Ovary (tissue), 9 donors: ENCODE data around the gene HSPBP1. TPM values are rescaled to one million over a fixed set of nuclear protein-coding genes. Genes with fewer than 3 reads are reported as not detected.

Experiments used
- DNase-seq, 5 donors: peaks; one replicate each; pipeline ENCODE4 v3.0.0-alpha.2; 2019 to 2020
- H3K27ac ChIP-seq, 2 donors: fragments of 200-600 bp; one replicate each; pipeline versions ENCODE4 v1.5.1 to v1.8.0; 2019 to 2022
- H3K27me3 ChIP-seq: fragments of 200-600 bp; one replicate; pipeline ENCODE4 v1.8.0; 2022
- H3K36me3 ChIP-seq: fragments of 200-600 bp; sonication (generic); one replicate; pipeline ENCODE4 v1.5.1; 2019
- H3K4me1 ChIP-seq: one replicate; pipeline ENCODE4 v1.8.1; 2013; ENCODE audit warnings: mild to moderate bottlenecking, moderate library complexity; ENCODE audit not compliant: insufficient read depth
- H3K4me3 ChIP-seq: fragments of 200-600 bp; sonication (generic); one replicate; pipeline ENCODE4 v1.5.1; 2017
- H3K9me3 ChIP-seq, 2 donors: fragments of 200-600 bp in 1 of 2; sonication (generic) in 1 of 2; one replicate each; pipeline versions ENCODE4 v1.5.1 to v1.8.1; 2013 to 2019; ENCODE audit warnings: mild to moderate bottlenecking in 1 of 2, moderate library complexity in 1 of 2
- CTCF ChIP-seq, 3 donors: fragments of 450-650 bp in 2 of 3; fragments of 200-600 bp in 1 of 3; IDR thresholded peaks; one replicate each; pipeline versions ENCODE4 v1.5.1 to v1.8.0; 2016 to 2022; ENCODE audit warnings: antibody characterized with exemption in 3 of 3, mild to moderate bottlenecking in 1 of 3
- EP300 ChIP-seq: sonication (generic); formaldehyde crosslinking; IDR thresholded peaks from one replicate; pipeline ENCODE4 v1.6.1; 2017; ENCODE audit warnings: antibody characterized with exemption
- POLR2A ChIP-seq: fragments of 450-650 bp; IDR thresholded peaks from one replicate; pipeline ENCODE4 v1.6.1; 2017; ENCODE audit warnings: antibody characterized with exemption, mild to moderate bottlenecking, moderate library complexity
- WGBS, 3 donors: extraction: QIAGEN DNeasy Blood & Tissue Kit in 1 of 3; methylation state at CpG; one replicate each; pipeline versions ENCODE4 v1.1.5 to v1.1.7; 2013 to 2017; 5-methylcytosine and 5-hydroxymethylcytosine counted together
- intact Hi-C, 4 donors: fragments of 100-400 bp; cut with DNase I; formaldehyde crosslinking; loops; one replicate each; pipeline versions ENCODE4 v1.11.0 to v1.15.1; 2022 to 2023
- polyA plus RNA-seq, 2 donors: library from polyadenylated mRNA; stranded (reverse); fragments of 200-250 nt in 1 of 2; fragments of 350-450 nt in 1 of 2; fragmentation: Illumina TruSeq in 1 of 2; extraction: RNeasy Lipid Tissue Mini Kit (QIAGEN cat#74804) in 1 of 2; gene quantifications; one replicate each; pipeline ENCODE4 v1.2.3, GENCODE V29; 2013 to 2014
- total RNA-seq, 7 donors: library from RNA; depleted of rRNA in 2 of 7; stranded (reverse); fragments of >200 nt in 2 of 7; fragmentation: NEBNext Ultra II Directional in 3 of 7; extraction: Animal tissue kit (Norgen Biotek cat#: 25700) in 3 of 7; gene quantifications; one replicate each; pipeline versions ENCODE4 v1.1.0 to v1.2.4, GENCODE V29; 2016 to 2023
- donor health status: DM: no; HTN: no; CAD: no; lungs with moderate emphysema.
- donor health status: DM: no; HTN: no; CAD: no.
- donor health status: Bipolar disorder and iron deficiency.
- donor health status: DM: yes; HTN: yes; CAD: no.
- donor health status: DM: no; HTN: no; CAD: no.
- donor health status: DM: yes; HTN: yes; CAD: no.

HSPBP1 gene
- total and polyA plus RNA-seq, 9 donors, result 3.6 to 40.7 (median 31.8) TPM

- Histone ChIP-seq H3K9me3 (no peaks in the 10 kb centered on the region), H3K4me3 (no peak overlapping the region), H3K36me3 (no peaks in the 10 kb centered on the region), H3K27me3 (no peaks in the 10 kb centered on the region), H3K4me1 (no peaks in the 10 kb centered on the region), H3K27ac (no peak overlapping the region)
- whole genome bisulfite sequencing, 3 donors, result 56 to 72% (median 64%) methylated on average over 12 of the region's 12 CpGs
- intact Hi-C loops, result no loop called here
- TF ChIP-seq POLR2A (no peak), CTCF (IDR thresholded peaks at IDR 0.05) (no peak), EP300 (no peak)
- DNase-seq, result no peak
Observed at GRCh38 chr19:55322204-55322885, 42.4 kb upstream of the HSPBP1 start.

- intact Hi-C loops, result no loop called here
- Histone ChIP-seq H3K4me1 (no peaks in the 10 kb centered on the region), H3K36me3 (no peaks in the 10 kb centered on the region), H3K4me3 (no peak overlapping the region), H3K27me3 (no peaks in the 10 kb centered on the region), H3K9me3 (no peaks in the 10 kb centered on the region), H3K27ac (no peak overlapping the region)
- no peak for TF ChIP-seq EP300
- no peak for TF ChIP-seq POLR2A
- no peak for TF ChIP-seq CTCF (IDR thresholded peaks at IDR 0.05)
- WGBS, 3 donors, result 79 to 81% (median 80%) methylated on average over 9 of the region's 9 CpGs
- DNase-seq, result no peak
Observed at GRCh38 chr19:55321466-55322137, 41.7 kb upstream of the HSPBP1 start.

GRCh38 chr19:55320844-55321419 is 41.0 kb upstream of the HSPBP1 start:
- H3K4me1 ChIP-seq, result no peaks in the 10 kb centered on the region
- no peaks in the 10 kb centered on the region for H3K9me3 ChIP-seq
- WGBS, 3 donors, result 79 to 92% (median 86%) methylated on average over 7 to 8 of the region's 8 CpGs
- TF ChIP-seq EP300 (no peak), POLR2A (no peak), CTCF (IDR thresholded peaks at IDR 0.05) (no peak)
- no peaks in the 10 kb centered on the region for H3K36me3 ChIP-seq
- no peaks in the 10 kb centered on the region for H3K27me3 ChIP-seq
- no peak for DNase-seq
- intact Hi-C loops, result no loop called here
- H3K27ac ChIP-seq, result no peak overlapping the region
- H3K4me3 ChIP-seq, result no peak overlapping the region

- WGBS, 3 donors, result 5 to 18% (median 7%) methylated on average over 21 of the region's 21 CpGs
- intact Hi-C loops, result no loop called here
Observed at GRCh38 chr19:55319785-55320184, 39.9 kb upstream of the HSPBP1 start.

More at GRCh38 chr19:55319785-55320184, 39.9 kb upstream of the HSPBP1 start:
- no peak overlapping the region for H3K27ac ChIP-seq
- no peak overlapping the region for H3K4me3 ChIP-seq
- TF ChIP-seq POLR2A (no peak), EP300 (no peak)
- H3K27me3 ChIP-seq, result no peaks in the 10 kb centered on the region
- peak in 4 of 5 donors; percentile 36 to 75 (median 56) for DNase-seq
- H3K36me3 ChIP-seq, result no peaks in the 10 kb centered on the region
- H3K9me3 ChIP-seq, result no peaks in the 10 kb centered on the region
- H3K4me1 ChIP-seq, result no peaks in the 10 kb centered on the region
